Right forelimb (tissue), 1 donor: ENCODE data around the gene SORCS2.

Experiments used
- DNase-seq: peaks from one replicate; pipeline ENCODE4 v3.0.0-alpha.2; 2018

The SORCS2 gene

DNA sequence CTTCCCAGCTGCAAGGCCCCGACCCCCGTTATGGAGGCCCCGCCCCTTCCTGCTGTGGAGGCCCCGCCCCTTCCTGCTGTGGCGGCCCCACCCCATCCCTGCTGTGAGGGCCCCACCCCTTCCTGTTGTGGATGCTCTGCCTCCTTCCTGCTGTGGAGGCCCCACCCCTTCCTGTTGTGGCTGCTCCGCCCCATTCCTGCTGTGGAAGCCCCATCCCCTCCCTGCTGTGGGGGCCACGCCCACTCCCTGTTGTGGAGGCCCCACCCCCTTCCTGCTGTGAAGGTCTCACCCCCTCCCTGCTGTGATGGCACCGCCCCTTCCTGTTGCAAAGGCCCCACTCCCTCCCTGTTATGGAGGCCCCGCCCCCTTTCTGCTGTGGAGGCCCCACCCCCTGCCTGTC, 347.3 kb downstream of the SORCS2 start:
- no peak for DNase-seq

DNA sequence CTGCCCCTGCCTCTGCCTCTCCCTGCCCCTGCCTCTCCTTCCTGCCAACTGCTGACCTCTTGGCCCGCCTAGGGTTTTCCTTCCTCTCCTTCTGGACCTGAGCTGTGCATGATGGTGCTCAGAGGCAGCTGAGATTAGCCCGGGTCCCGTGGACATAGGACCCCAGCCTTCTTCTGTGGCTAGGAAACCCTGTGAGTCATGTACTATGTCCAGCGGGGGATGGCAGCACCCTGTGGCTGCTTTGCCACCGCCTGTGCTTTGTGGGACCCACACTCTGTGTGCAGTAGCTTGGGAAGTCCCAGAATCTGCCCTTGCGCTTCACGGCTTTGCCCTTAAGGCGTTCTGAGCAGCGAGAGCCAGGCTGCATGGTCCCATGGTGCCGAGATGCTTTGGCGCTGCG, 347.9 kb downstream of the SORCS2 start:
- no peak for DNase-seq

DNA sequence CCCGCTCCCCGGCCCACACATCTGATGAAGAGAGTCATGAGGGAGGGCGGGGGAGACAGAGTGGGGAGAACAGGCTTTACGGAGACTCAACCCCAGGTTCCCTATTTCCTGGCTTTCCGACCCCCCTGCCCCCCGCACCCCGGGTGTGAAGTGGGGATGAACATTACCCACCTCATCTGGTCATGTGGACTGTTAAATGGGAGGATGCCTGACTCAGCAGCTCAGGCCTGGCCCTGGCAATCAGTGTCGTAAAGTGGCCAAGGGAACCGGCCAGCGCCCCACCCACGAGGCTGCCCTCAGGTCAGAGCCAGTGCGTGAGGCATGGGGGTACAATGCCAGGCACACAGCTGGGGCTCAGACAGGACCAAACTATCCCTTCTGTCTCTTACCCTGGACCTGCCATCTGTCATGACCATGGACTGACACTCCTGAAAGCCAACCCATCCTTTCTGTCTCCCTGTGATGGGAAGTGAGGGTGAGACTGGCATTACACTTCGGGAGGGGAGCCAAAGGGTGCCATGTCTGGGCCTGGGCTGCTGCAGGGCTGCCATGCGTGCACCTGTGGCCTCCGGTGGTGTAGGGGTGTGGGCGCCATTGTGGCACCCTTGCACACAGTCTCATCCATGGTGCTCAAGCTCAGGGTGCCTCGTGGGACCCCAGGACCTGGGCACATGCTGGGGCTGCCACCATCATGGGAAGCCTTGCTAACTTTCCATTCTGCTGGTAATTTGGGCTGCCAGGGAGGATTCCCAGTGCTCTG, 348.5 kb downstream of the SORCS2 start:
- no peak for DNase-seq

DNA sequence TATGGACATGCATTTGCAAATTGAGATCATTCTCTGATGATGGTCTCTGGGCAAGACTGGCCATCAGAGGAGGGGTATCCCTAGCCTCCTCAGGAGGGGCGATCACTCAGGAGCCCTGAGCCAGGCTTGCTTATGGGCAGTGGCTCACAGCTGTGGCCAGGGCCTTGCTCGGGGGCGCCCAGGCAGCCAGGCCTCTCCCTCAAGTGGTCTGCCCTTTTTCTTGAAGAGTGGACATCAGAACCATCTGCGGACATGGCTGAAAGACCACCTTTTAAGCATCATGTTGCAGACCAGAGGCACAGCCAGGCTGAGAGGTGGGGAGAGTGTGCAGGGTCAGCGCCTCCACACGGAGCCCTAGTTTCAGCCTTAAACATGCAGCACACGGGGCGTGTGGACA, 349.1 kb downstream of the SORCS2 start:
- DNase-seq: no peak

DNA sequence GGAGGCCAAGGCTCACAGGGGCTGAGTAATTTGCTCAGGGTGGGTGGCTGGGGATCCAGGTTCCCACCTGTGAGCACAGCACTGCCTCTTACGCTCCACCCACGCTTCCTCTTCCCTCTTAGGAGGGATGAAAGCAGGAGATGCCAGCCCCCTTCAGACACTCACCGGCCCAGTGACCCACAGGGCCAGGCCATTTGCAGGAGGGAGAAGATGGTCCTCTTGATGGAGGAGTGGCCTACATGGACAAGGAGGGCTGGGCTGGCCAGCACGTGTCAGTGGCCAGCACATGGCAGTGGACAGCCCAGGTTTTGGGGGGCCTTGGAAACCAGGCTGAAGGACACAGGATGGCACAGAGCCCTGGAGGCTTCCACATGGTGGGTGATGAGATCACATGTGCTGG, 350.4 kb downstream of the SORCS2 start:
- DNase-seq: no peak

DNA sequence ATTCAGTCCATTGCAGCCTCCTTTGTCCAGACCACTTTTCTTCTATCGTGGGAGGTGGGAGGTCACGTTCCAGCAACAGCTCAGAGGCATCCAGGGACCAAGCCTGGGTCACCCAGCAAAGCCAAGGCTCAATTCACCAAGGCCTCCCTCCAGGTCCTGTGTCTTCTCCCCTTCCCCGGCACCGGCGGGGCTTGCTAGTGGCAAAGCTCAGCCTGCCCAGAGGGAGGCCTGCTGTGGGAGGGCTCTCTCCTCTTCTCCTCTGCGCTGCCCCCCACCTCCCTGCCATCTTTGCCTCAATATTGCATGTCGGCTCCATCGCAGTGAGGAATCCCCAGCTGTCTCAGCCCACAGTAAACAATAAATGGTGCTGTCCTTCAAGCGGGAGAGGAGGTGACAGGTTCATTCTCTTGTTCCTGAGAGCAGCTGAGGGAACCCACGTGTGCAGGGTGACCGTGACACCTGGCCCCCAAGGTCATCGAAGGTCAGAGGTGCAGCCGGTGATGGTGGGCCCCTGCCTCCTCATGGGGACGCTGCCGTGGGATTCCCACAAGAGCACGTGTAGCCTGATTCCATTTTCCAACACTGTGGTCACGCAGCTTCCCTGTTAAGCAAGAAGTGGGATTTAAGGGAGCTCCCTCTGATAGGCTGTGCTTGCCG, 353.9 kb downstream of the SORCS2 start:
- DNase-seq: no peak

DNA sequence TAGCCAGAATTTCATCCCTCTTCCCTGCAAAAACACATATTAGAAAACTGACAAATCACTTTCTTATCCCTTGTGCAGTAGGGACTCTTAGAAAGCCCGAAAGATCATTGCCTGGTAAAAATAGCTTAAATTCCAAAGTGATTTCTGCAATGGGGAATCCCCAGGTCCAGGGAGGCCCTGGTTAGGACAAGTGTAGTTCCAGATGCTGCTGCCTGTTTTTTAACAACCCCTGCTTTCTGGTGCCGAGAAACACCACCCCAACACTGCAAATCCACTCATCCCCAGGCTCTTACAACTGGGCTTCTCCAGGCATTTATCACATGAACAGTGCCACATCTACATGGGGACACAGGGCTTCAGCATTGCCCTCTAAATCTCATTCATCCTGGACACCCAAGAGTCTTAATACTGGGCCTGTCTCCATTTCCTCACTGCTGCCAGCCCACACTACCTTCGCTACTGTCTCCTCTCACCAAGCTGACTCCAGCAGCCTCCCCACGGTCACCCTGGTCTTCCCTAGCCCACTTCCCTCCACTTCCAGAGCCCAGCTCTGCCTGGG, 354.6 kb downstream of the SORCS2 start:
- DNase-seq: no peak

DNA sequence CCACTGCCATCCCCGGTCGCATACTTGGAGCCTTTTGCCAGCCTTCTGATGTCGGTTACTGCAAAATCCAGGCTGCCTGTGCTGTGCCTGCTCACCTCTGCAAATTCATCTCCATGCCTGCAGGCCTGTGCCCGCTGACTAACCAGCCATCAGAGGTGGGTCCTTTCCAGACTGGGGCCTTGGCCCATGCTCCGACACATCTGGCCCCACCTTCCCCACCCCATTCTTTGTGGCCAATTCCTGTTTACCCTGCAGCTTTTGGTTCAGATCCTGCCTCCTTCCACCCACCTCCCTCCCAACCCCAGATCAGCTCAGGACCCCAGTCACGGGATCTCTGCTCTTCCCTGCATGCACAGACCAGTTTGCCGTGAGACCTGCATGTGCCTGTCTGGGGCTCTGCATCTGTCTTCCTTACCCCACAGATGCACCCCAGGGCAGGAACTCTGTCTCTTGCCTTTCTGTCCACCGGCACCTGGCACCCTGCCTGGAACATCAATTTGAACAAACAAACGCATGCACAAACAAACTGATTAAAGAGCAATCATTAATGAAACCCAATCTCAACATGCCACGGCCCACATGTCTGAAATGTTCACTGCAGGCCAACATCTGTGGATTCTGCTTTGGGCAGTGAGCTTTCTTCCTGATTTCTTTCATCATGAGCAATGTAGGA, 355.2 kb downstream of the SORCS2 start:
- DNase-seq: no peak

DNA sequence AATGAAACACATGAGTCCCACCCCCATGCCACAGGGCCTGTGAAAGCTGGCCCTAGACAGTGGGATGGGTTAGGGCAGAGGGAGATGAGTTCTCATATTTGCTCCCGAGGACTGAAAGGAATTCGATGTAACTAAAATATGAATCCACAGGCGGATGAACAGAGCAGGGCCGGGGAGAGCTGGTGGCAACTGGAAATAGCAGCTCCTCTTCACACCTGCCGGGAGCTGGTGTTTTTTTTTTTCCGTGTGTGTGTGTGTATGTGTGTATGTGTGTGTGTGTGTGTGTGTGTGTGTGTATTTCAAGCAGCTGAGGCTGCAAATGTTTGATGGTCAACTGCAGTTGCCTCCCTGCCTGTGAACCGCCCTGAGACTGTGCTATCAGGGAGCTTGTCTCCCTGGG, 357.5 kb downstream of the SORCS2 start:
- DNase-seq: no peak

DNA sequence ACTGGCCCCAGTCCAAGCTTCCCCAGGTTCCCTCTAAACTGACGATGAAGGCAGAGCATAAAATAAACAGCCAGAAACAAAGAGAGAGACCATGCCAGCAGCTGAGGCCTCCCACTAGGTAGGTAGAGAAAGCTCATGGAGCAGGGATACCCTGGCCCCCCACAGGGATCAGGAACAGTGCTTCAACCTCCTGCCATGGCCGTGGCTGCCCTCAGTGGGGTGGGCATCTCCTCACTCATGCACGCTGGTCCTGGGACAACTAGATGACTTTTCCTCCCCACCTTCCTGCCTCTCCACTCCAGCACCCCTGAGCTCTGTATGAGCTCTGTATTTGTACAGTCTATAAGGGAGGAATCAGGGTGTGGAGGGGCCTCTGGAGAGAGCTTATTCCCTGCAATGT, 360.1 kb downstream of the SORCS2 start:
- no peak for DNase-seq

DNA sequence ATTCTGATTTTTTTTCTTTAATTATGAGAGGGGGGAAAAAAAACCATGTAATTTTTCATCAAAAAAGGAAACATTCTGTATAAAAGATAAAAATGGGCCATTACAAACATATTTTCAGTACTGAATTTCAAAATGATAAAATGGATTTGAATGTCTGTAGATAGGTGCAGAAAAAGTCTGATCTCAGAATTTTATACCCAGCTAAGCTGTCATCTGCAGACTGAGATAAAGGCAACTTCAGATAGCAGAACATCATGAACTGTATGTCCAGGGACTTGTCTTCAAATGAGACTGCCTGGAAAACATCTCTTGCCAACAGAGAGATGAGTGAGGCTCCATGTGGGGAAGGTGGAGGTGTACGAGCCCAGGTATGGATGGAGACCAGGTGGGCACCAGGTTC, 360.9 kb downstream of the SORCS2 start:
- DNase-seq: no peak

DNA sequence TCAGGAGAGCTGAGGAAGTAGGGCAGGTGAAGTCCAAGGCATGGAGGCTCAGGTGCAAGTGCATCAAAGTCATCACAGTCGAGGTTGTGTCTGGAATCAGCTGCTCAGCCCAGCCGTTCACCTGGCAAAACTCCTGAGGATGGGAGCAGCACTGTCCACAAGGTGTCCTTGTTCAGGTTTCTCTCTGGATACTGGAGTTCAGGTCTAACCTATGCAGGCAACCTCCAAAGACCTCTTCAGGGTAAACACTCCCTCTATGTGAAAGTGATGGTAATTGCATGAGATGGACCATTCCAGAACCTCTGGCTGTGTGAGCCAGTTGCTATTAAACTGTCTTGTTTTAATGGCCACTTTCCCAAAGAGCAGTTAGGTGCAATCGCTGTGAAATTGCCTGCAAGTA, 362.6 kb downstream of the SORCS2 start:
- DNase-seq: no peak

DNA sequence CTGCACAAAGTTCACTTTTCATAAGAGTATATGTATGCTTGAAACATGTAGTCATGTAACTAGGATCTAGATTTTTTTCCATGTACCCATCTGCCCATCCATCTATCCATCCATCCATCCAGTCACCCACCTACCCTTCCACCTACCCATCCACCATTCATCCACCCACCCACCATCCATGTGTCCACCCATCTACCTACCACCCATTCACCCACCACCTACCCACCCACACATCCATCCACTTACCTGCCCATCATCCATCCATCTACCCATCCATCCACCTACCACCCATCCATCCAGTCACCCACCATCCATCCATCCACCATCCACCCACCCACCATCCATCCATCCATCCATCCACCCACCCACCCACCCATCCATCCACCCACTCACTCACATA, 364.2 kb downstream of the SORCS2 start:
- DNase-seq: no peak

DNA sequence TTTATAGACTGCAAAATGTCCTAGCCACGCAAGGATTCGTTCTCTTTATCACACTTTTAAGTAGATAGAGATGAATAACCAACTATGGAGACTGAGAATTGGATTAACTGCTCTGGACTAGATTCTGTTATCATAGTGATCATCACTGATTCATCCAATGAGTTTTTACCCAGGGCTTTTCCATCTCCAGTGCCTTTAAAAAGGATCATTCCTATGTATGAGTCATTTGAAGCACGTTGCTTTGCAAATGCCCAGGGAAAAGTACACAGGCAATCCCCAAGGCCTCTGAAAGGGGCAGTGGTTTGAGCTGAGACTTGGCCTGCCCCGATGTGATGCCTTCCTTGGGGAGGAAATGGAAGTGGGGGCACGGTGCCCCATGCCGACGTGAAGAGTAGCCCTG, 365.1 kb downstream of the SORCS2 start:
- no peak for DNase-seq

DNA sequence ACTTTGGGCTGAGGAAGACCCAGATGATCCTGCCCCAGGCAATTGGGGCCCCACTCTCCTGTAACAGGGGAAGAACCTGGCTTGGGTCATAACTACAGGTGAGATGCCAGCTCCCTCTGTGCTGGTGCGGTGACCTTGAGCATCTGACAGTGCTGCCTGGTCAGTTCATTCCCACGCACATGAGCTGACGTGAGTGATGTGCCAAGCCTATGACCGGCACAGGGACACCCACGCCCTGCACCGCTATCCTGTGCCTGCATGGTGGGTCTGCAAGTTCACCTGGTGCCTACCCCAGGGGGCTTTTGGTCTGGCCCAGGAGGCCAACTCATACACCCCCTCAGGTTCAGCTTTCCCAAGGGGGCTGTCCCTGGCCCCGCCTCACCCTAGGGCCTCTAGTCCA, 366.1 kb downstream of the SORCS2 start:
- no peak for DNase-seq

DNA sequence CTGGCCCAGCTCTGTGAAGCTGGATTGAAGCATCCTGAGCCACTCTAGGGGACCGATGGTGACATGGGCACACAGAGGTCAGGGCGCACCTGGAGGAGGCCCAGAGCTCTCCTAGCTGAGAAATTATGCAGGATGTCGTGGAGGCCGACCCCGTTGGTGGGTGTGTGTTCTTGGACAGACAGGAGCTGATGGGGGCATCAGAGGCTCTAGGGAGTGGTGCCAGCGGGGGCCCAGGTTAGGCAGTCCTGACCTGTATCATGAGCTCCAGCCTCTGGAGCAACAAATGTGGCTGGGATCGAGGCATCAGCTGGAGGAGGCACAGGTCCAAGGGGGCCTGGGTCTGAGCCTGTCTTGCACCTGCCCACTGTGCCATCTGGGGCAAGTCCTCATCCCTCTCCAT, 367.0 kb downstream of the SORCS2 start:
- DNase-seq: no peak

DNA sequence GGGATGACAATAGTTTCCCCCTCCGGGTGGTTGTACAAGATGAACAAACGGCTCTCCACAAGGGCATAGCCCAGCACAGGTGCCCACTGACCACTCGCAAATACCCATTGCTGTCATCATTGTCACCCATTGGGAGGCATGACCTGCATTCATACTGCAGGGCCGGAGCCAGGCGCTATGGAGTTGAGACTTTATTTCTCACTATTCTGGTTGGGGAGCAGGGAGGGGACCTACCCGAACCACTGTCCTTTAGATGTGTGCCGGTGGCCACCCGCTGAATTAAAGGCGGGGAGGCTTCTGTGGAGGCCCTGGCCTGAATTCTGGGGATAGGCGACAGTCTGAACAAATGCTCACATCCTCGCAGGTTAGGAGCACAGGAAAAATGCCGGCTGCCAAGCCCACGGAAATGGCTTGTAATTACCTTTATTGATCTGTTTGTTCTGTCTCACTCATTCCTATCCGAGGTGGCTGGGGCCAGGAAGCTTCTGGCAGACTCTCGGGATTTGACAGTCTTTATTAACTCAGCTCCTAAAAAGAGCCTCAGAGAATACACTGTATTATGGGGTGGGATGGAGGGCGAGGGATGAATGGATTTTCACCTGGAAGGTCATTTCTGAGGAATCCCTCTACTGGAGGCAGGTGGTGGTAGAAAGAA, 367.5 kb downstream of the SORCS2 start:
- no peak for DNase-seq

DNA sequence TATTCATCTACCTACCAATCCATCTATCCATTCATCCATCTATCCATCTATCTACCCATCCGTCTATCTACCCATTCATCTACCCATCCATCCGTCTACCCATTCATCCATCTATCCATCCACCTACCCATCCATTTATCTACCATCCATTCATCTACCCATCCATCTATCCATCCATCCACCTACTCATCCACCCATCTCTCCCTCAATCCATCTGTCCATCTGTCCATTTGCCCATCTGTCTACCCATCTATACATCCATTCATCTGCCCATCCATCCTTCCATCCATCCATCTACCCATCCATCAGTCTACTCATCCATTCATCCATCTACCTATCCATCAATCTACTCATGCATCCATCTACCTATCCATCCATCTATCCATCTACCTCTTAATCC, 369.2 kb downstream of the SORCS2 start:
- no peak for DNase-seq

DNA sequence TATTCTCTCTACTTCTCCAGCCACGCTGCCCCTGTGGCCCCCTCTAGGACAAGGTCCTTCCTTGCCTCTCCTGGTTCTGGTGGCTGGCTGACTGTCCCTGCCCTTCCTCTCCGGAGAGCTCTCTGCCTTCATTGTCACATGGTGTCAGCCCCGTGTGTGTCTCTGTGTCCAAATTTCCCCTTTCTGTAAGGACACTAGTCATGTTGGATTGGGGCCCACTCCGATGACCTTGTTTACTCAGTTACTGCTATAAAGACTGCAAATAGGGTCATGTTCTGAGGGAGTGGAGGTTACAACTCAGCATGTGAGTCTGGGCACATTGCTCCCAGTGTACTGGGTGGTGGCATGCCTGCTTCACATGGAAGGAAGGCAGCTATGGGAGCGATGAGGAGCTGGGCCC, 371.9 kb downstream of the SORCS2 start:
- DNase-seq: no peak

DNA sequence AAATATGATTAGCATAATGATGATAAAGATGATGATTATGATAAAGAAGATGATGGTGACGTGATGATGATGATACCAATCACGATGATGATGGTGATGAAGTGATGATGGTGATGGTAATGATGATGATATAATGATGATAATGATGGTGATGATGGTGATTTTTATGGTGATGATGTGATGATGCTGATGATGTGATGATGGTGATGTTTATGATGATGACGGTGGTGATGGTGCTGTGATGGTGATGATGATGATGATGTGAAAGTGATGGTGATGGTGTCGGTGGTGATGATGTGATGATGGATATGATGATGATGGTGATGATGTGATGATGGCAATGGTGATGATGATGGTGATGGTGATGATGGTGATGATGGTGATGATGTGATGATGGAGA, 373.1 kb downstream of the SORCS2 start:
- no peak for DNase-seq

DNA sequence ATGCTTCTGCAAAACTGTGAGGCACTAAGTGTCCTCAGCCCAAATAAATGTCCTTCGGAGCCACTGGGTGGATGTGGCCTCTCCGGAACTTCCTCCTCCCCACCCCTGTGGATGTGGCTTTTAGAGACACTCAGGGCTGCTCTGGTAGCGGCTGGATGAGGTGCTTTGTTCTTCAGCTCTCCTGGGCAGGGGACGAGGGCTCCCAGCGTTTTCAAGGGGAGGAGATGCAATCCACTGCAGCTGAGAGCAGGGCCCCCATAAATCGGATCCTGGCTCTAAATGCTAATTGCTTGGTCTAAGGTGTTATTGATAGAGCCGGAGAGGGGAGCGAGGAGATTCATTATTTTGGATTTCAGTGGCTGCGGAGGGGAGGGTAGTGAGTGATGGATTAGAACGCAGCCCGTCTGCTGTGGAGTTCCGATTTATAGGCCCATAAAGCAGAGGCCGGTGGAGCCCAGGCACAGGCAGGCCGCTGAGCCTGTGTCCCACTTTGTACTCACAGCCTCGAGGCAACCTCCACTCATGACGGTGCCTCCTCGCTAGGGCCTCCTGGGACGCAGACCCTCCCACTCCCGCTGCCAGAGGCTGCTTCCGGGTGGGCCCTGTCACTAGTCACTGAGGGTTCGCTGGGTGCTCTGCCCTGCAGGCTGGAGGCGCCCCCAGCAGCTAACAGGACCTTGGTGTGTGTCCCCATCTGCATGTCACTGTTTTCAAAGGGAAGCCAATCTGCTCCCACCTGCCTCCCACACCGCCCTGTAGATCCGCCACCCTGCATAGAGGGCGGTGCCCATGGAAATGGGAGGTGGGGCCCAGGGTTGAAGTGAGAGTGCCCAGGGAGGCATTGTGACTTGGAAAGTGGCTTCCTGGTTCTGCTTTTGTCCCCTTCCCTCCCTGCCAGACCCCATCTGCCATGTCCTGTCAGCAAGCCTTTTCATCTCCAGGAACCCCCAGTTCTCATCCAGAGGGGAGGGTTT, 377.8 kb downstream of the SORCS2 start:
- DNase-seq: no peak

DNA sequence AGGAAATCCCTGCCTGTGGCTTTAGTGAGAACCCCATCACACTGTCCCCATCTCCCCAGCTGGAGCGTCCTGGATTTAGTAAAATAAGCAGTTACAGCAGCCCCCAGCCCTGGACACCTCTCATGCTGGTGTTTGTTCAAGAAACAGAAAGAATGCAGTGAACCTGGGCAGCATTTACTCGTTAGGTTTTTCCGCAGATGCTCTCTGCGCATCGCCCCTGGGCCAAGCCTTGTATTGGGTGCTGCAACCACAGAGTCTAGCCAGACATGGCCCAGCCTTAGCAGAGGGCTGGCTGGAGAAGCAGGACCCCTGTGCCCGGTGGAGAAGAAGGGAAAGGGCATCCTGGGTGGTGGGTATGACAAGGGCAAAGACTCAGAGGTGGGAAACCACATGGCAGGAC, 378.7 kb downstream of the SORCS2 start:
- no peak for DNase-seq
